CD4-positive, alpha-beta T cell treated with Interleukin-12 subunit alpha and Interleukin-12 subunit beta, for 1 hour (primary cell): ENCODE results near the gene NTN5.
"Not testable (repeated sequence)": the region's sequence is repeated elsewhere in the genome, so short reads cannot be mapped to it uniquely, and the experiment has no call there.

Experiments used
- DNase-seq: peaks from one replicate; pipeline ENCODE4 v3.0.0-alpha.2; 2020

NTN5 gene

GRCh38 chr19:48695743-48696352 lies 23.0 kb upstream of the NTN5 start, which contains the start of gene FUT2:
Gene FUT2, plus strand, starts transcription at chr19:48695971. Its CDS starts 6,986 bp downstream, at chr19:48702957.
- no peak for DNase-seq

GRCh38 chr19:48693629-48694028 lies 20.8 kb upstream of the NTN5 start:
- not testable (repeated sequence) for DNase-seq

- no peak for DNase-seq
These were observed 16.6 kb upstream of the NTN5 start for GRCh38 chr19:48689449-48689848.

GRCh38 chr19:48687776-48688175 lies 15.0 kb upstream of the NTN5 start:
- no peak for DNase-seq

- not testable (repeated sequence) for DNase-seq
These were observed 13.8 kb upstream of the NTN5 start for GRCh38 chr19:48686637-48687036.

GRCh38 chr19:48686088-48686487 lies 13.3 kb upstream of the NTN5 start:
- DNase-seq = no peak

GRCh38 chr19:48685583-48685982 lies 12.8 kb upstream of the NTN5 start:
- DNase-seq = no peak

GRCh38 chr19:48683349-48683748 lies 10.5 kb upstream of the NTN5 start:
- peak; percentile 27 for DNase-seq

GRCh38 chr19:48681127-48681470 lies 8.3 kb upstream of the NTN5 start:
- no peak for DNase-seq

GRCh38 chr19:48680436-48681126 lies 7.8 kb upstream of the NTN5 start:
- DNase-seq = no peak

- not testable (repeated sequence) for DNase-seq
These were observed 7.2 kb upstream of the NTN5 start for GRCh38 chr19:48680006-48680405.

- no peak for DNase-seq
These were observed 5.4 kb upstream of the NTN5 start for GRCh38 chr19:48678201-48678600.

GRCh38 chr19:48676887-48677286 lies 4.1 kb upstream of the NTN5 start:
- DNase-seq = no peak

GRCh38 chr19:48676487-48676886 lies 3.7 kb upstream of the NTN5 start:
- no peak for DNase-seq

- peak; percentile 84 for DNase-seq
These were observed 2.4 kb upstream of the NTN5 start for GRCh38 chr19:48674921-48675824.

- DNase-seq = no peak
These were observed 1.5 kb upstream of the NTN5 start for GRCh38 chr19:48674216-48674809.

- no peak for DNase-seq
These were observed 751 bp upstream of the NTN5 start for GRCh38 chr19:48673436-48674100.

- DNase-seq = no peak
These were observed 1.3 kb downstream of the NTN5 start for GRCh38 chr19:48671446-48671995.

GRCh38 chr19:48670699-48671445 lies 1.9 kb downstream of the NTN5 start:
- no peak for DNase-seq

GRCh38 chr19:48669903-48670668 lies 2.7 kb downstream of the NTN5 start:
- DNase-seq = no peak

- no peak for DNase-seq
These were observed 4.1 kb downstream of the NTN5 start for GRCh38 chr19:48668761-48669160.
